Middle frontal gyrus (tissue), 1 donor: ENCODE measurements around the gene AXIN1.
"Not testable (repeated sequence)": the region's sequence is repeated elsewhere in the genome, so short reads cannot be mapped to it uniquely, and the experiment has no call there.

Experiments
- DNase-seq: peaks from one replicate; pipeline ENCODE4 v3.0.0-alpha.2; 2015; ENCODE audit warnings: low spot score; ENCODE audit errors: extremely low spot score

The AXIN1 gene

GRCh38 chr16:381789-382717, 29.5 kb upstream of the AXIN1 start, which contains the start of gene PGAP6:
Gene PGAP6 (minus strand): TSS chr16:381978. CDS start chr16:381821, 157 bp downstream.
- peak; percentile 14 for DNase-seq

GRCh38 chr16:381012-381788, 28.7 kb upstream of the AXIN1 start:
- DNase-seq, result no peak

DNA sequence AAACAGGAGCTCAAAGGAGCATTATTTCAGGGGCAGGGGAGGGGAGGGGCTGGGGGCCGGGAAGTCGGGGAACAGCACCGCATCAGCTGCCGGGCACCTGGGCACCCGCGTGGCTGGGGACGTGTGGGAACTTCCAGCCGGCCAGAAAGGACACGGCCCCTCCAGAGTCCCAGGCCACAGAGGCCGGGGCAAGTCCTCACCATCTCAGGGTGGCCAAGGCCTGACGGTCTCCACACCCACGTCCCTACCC, 28.2 kb upstream of the AXIN1 start:
- no peak for DNase-seq

DNA sequence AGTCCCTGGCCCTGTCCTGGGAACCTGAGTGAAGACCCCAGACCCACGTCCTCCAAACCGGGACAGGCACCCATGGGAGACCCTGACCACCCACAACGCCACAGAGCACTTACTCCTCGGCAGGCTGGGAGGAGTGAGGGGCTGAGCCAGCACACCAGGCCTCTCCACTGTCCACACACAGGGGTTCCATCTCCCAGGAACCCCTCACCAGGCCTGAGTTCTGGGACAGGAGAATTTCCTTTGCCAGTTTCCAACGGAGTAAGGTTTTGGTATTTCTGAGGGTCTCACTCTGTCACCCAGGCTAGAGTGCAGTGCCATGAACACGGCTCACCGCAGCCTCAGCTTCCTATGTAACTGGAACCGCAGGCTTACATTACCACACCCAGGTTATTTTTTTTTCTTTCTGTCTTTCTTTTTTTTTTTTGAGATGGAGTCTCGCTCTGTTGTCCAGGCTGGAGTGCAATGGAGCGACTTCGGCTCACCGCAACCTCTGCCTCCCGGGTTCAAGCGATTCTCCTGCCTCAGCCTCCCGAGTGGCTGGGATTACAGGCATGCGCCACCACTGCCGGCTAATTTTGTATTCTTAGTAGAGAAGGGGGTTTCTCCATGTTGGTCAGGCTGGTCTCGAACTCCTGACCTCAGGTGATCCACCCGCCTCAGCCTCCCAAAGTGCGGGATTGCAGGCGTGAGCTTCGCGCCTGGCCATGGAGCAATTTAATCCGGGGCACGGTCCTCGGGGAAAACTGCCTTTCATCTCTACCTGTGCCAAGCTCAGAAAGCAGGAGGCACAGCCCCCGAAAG, 27.6 kb upstream of the AXIN1 start:
- no peak for DNase-seq

GRCh38 chr16:379183-379960, 26.8 kb upstream of the AXIN1 start:
- no peak for DNase-seq

GRCh38 chr16:378821-379182, 26.3 kb upstream of the AXIN1 start:
- no peak for DNase-seq

GRCh38 chr16:378113-378820, 25.7 kb upstream of the AXIN1 start:
- not testable (repeated sequence) for DNase-seq

DNA sequence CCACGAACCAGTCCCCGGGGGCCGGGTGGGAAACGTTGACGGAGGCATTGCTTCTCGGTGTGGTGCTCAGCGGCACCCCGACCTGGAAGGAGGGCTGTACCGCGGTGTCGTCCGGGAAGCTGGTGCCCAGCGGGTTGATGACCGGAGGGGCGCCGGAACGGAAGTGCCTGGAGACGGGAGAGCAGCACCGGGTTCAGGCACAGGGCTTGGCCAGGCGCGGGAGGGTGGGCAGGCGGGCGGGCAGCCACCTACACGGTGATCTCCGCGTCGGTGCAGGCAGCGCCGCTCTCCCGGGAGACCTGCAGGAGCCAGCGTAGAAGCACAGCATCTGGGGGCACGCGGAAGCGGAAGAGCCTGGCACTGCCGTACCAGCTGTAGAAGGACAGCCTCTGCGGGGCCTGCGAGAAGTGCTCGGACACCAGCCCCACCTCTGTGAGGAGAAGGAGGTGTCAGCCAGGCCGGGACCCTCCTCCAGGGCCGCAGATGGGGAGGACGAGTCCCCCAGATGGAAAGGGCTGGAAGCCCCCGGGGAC, 25.0 kb upstream of the AXIN1 start:
- no peak for DNase-seq

- no peak for DNase-seq
These were observed 24.4 kb upstream of the AXIN1 start for GRCh38 chr16:376817-377418.

GRCh38 chr16:375927-376816, 23.6 kb upstream of the AXIN1 start:
- no peak for DNase-seq

DNA sequence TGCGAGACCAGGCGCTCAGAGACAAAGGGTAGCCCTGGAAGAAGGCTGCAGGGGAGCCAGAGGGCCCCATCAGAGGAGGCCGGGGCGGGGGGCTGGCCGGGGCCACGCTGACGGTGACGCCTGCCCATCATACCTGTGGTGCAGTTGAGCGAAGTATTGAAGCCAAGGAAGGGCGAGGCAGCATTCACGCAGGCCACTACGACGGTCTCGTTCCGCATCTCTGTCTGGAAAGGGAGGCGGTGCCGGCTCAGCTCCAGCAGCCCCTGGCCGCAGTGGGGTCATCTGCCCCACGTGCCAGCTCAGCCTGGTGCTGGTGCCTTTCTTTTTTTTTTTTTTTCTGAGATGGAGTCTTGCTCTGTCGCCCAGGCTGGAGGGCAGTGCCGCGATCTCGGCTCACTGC, 22.7 kb upstream of the AXIN1 start:
- DNase-seq, result no peak

DNA sequence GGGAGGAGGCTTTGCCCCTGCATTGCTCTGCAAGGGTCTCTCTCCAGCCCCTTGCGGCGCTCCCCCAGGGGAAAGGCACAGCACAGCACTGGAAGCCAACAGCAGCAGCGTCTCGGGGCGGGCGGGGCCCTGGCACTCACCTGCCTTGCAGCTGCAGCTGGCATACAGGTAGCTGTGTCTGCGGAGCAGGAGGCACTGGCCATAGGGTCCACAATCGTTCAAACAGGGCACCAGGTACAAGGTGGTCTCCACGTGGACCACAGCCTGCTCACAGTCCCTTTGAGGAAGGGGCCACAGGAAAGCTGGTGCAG, 22.0 kb upstream of the AXIN1 start:
- no peak for DNase-seq

DNA sequence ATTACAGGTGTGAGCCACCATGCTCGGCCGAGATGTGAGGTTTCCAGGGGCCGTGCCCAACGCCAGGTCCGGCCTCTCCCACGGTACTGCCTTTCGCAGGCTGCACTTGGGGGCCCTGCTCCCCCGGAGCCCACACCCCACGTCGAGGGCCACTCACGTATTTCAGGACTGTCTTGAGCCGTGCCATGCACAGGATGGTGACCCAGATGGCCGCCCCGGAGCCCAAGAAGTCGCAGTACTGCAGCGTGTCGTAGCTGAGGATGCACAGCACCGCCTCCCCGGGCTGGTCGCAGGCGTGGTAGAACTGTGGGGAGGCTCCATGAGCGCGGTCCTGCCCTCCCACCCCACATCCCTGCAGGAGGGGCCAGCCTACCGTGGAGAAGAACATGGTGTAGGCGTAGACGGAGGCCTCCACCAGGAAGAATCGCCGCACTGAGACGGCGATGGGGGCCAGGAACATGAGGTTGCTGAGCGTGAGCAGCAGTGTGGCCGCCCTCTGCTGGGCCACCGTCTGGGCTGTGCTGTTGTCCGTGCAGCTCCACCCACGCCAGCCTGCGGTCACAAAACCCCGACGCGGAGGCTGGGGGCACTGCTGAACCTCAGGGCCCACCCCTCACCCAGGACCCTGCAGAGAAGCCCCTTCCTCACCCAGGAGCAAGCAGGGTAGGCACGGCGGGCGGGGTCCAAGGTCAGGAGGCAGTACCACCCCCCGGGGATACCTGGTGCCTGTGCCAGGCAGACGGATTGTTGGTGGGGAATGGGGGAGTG, 21.5 kb upstream of the AXIN1 start:
- no peak for DNase-seq

DNA sequence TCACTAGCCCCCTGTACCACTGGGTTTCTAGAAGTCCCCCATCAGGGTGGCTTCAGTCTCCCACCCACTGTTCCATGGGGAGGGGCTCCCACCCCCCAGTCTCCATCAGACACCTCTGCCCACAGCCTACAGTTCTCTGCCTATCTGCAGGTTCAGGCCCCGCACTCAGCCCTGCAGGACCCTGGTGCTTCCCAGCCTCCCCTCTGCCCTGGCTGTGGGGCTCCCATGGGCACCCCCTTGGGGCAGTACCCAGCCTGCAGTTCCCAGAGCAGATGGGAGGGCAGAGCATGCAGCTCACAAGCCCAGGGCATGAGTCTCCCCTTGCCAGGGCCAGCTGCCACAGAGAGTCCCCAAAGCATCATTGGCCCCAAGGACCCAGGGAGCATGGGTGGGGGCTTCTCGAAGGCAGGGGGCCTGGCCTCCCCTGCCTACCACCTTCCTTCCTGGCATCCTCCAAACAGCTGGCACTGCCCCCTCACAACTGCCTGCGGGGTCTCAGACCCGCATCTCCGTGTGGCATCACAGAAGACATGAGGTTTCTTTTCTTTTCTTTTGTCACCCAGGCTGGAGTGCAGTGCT, 20.6 kb upstream of the AXIN1 start:
- no peak for DNase-seq

GRCh38 chr16:372302-372983, 19.9 kb upstream of the AXIN1 start:
- DNase-seq, result no peak

DNA sequence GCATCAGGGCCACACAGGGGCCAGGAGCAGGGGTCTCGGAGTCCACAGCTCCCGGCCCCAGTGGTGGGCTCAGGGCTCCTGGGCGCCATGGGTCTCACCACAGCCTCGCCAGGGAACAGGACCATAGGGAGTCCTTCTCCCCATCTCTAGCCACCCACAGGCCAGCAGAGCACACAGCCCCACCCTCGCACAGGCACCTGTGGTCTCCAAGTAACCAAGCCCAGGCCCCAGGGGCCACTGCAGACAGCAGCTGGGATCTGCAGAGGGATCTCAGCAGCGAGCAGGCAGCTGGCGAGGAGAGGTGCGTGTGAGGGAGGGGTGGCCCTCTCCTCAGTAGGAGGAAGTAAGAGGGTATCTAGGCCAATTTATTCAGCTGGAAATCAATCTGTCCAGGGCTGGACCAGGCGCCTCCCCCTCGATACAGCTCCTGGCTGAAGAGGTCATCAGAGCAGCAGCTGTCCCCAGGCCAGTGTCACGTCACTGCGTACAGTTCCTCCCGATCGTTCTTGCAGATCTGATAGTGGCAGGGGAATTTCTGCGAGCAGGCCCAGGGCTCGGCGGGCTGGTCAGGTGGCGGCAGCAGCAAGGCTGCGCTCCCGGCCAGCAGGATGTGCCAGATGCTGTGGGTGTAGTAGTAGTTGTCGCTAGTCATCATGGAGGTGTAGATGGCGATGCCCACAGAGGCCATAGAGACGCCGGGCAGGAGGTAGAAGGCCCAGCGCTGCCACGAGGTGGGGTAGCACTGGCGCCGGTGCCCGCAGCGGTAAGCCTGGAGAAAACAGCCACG, 19.2 kb upstream of the AXIN1 start:
- DNase-seq, result no peak
